NAMALWA (cell line): ENCODE measurements around the gene COL4A5.
"Not testable (repeated sequence)": the region's sequence is repeated elsewhere in the genome, so short reads cannot be mapped to it uniquely, and the experiment has no call there.

ENCODE experiments used
- DNase-seq: peaks from one replicate; pipeline ENCODE4 v3.0.0-alpha.2; 2015; ENCODE audit warnings: low spot score

The COL4A5 gene

DNA sequence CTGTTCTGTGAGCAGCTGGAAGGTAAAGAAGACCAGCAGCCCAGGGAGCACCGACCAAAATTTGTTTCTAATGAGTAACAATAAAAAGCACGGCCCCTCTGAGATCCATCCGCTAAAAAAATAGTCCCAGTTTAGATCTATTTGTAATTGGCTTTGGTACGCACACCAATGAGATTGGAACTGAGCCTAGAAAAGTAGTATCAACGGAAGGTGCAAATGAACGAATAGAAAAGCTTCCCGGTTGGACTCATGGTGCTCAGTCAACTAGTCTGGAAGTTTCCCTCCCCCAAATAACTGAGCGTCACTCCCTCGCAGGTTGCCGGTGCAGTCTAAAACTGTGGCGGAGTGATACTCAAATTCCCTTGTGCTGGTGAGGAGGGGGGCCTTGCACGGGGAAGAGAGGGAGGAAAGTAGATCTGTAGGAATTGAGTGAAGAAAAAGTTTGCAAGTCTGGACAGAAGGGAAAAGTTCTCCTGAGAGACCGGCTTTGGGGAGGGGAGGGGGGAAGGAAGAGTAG, at the start of gene COL4A5:
Gene COL4A5, plus strand, starts transcription at position 413 of the 517 bp plus-strand sequence. CDS start 288 bp downstream, outside the sequence.
- DNase-seq, result no peak

DNA sequence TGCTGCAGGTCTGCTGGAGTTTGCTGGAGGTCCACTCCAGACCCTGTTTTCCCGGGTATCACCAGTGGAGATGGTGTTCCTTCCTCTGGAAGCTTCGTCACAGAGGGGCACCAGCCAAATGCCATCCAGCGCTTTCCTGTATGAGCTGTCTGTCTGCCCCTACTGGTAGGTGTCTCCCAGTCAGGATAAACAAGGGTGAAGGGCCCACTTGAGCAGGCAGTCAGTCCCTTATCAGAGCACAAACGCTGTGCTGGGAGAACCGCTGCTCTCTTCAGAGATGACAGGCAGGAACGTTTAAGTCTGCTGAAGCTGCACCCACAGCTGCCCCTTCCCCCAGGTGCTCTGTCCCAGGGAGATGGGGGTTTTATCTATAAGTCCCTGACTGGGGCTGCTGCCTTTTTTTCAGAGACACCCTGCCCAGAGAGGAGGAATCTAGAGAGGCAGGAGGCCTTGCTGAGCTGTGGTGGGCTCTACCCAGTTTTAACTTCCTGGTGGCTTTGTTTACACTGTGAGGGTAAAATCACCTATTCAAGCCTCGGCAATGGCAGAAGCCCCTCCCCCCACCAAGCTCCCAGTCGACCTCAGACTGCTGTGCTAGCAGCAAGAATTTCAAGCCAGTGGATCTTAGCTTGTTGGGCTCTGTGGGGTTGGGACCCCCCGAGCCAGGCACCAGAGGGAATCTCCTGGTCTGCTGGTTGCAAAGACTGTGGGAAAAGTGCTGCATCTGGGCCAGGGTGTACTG, 48.5 kb upstream of the COL4A5 start:
- DNase-seq, result not testable (repeated sequence)

DNA sequence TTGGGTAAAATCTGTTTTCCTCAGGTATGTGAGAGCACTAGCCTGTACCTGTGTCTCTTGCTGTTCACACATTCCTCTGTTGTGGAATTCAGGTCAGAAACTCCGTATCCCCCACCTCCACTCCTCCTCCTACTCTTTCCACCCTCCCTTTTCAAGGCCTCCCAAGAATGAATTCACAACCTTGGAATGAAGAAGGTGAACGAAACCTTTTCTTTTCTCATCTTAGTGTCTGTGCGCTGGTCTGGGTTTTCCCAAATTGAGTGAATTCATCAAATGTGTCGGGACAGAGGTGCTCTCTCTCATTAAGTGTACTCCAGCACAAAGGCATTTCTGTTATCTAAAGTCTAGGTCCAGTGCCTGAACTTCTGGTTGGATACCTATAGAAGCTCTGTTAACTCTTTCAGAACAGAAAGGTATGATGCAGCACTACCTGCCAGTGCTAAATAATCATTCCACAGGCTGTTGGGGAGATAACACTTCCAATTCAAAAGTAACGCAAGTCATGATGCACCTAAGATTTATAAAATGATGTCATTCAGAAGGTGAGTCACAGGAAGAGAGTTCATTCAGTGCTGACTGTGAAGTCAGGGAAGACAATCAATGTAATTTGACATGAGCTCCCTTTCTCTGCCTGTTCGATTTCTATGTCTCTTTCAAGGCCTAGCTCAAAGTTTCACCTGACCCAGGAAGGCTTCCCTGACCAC, 43.3 kb upstream of the COL4A5 start:
- no peak for DNase-seq

DNA sequence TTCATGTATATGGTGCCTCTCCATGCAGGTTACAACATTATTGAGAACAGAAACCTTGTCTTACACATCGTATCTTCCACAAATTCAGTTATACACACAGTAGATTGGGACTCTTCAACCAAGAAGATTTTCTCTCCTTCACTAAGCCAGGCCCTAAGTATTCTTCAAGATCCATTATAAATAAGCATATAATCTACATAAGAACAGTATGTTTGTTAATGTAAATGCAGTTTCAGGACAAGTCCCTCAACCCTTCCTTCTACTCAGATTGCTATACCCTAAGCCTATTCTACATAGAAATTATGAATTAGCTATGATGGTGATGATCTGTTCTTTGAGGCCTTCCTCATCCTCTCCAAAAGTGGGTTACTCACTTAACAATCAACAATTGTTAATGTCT, 42.7 kb upstream of the COL4A5 start:
- DNase-seq, result no peak

DNA sequence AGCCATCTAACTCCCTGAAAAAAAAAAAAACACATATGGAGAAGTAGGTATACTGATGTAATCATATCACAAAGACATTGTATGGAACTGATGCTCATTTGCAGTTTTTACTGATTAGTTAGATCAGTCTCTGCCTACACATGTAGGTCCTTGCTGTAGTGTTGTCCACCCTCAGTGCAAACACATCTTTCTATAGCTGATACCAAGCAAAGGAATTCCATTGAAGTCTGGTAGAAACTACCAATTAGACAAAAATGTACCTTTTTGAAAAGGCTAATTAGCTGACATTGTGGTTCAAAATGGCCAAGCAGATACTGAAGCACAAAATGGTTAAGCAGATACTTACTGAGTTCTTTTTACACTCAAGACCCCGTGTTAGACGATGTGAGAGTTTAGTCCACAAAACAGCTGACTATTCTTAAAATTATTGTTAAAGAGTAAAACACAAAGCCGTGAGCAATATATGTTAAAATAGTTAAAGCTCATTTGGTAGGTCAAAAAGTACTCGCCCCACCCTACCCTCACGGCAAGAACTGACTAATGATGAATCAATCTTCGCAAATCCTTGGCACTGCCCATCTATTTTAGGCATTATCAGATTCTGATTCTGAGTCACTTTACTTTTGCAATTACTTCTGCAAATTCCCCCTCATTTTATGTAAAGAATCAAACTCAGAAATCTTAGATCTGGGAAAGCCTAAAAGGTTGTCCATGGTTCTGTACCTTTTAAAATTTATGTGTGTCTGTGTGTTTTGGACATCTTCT, 41.8 kb upstream of the COL4A5 start:
- no peak for DNase-seq

DNA sequence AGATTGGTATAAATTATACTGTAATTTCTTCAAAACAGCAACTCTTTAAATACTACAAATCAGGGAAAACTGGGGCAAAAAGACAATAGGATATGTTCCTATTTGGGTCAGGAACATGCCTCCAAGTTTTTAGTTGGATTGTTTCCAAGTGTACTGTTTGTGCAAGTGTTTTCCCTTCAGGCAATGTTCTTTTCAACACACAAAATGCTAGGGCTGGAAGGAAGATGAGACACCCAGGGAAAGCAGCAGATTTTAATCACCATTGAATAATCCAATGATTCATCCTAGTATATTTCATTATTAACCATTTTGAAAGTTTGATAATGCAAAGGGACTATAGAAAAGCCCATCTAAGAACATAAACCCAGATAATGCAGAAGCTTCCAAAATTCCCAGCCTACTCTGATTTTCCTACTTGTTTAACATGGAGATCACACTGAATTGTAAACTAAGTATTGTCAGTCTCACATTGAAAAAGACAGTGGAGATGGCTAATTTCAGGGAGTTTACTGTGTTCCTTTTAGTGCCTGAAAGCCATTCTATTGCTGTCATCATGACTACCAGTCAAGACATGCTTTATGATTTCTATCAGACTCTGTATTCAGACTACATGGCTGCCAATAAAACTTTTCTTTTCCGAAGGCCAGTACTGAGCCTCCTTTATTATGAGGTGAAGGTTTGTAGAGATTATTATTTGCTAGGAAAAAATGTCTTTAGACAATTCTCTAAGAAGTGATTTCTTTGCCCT, 40.0 kb upstream of the COL4A5 start:
- no peak for DNase-seq

DNA sequence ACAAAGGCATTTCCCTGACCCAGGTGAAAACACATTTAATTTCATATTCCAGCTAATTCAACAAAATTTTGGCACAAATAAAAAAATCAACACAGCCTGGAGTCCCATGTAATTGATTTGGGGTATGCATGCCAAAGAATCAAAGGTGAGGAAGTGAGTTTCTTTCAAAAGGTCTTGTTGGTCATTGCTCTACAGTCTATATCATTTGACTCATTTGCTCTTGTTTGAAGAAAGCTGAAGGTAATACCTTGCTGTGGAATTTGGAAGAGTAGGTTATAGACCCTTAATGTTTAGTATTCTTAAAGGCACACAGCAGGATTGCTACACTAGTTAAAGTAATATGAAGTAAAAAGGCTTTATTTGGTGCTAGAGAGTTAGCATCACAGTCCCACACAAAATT, 26.9 kb upstream of the COL4A5 start:
- DNase-seq, result no peak

DNA sequence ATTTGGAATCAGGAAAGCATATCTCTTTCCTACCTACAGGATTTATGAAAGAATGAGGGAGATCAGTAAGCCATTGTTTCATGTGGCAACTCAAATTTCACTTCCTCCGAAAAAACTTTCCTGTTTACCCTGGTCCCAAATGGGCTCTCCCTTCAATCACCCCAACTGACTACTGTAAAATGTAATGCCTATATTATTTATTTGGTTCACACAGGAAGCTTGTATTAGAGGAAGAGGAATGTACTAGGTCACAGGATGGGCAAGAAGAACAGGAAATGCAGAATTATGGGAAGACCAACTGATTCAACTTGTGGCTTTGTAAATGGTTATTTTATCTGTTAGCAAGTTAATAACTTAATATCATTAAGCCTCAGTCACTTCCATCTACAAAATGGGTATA, 24.5 kb upstream of the COL4A5 start:
- DNase-seq, result no peak

DNA sequence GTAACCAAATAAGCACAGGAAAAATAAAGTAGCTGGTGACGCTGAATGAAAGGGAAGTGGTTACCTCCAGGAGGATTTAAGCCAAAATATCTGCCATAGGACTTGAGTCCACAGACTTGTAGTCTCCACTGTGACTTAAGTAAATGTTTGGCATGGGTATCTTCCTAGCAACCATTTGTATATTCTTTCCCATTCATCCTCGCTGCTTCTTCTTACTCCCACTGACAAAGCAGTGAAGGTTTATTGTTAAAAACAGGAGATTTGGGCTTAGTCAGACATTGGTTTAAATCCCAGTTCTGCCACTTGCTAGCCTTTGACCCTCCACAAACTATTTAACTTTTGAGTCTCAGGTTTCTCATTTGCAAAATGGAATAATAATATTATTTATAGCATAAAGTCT, 23.7 kb upstream of the COL4A5 start:
- DNase-seq, result no peak

DNA sequence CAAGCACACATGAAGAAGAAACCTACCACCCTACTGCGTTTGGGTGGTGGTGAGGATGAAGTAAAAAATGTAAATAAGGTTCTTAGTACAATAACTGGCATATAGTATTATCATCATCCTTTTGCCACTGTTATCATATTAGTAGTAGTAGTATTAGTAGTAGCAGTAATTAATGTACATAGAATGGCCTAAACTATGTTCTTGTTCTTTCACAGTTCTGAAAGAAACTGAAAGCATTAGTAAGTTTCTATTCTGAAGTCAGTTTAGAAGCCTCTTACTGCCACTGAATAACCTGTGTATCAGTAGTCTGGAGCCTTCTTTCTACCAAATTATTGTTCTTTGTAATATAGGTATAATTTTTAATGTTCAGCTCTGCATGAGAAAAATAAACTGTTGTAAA, 22.4 kb upstream of the COL4A5 start:
- no peak for DNase-seq

DNA sequence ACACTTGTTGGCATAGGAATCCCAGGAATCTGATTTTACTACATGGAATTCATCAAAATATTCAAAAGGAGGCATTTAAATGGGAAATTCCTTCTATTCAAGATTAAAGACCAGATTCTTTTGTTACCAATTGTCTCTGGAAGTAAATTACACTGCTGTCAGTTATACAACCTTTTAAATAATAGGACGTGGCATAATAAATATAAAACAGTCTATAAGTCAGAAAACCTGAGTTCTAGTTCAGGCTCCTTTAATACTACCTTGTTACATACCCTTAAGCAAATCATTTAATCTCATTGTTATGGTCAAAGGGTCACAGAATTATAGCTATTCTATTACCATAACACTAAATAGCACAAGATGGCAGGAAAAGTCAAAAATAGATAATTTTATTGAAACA, 20.2 kb upstream of the COL4A5 start:
- DNase-seq, result no peak

DNA sequence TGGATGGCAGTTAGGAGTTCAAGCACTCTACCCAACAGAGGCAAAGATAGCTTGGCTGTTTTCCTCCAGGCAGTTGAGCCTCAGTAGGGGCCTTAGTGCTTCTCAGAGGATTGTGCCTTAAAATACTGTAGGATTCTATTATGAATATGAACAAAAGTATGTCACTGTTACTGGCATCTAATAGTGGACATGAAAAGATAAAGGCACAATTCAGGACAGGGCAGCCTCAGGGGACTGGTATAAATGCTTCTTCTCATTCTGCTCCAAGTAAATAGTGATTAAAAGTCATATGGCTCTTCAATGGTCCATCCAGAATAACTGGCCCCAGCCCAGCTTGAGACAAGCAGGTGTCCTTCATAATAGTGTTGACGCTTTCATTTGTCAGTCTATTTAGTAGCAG, 19.2 kb upstream of the COL4A5 start:
- DNase-seq, result no peak

DNA sequence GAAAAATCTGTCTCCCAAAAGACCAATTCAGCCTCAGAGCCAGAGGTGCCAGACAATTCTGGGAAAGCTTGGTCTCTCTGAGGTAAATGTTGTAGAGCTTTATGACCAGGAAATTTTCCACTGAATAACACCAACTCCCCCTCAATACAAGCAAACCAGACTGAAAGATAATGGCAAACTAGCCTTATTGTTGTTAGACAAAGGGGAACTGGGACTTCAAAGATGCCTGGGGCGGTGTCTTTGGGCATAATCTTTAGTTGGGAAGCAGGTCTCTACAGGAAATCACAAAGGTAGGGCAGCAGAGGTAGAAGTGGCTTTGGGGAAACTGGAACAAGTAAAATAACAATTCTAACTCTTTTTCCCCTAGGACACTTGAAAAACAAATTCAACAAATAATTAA, 13.4 kb upstream of the COL4A5 start:
- no peak for DNase-seq

DNA sequence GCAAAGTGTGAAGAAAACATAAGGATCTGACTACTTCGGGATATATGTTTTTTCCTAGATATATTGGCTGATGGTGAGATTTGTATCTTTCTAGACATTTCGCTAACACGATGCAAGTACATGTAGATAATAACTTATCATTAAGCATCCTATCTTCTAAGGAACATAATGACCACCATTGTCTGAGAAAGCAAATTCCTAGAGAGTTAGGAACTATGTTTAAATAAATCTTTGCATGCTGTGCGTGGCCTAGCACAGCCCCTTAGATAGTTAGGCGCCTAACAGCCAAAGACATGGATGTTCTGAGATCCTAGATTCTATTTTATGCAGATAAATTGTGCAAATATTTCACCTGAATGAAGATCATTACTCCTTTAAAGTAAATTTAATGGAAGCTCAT, 4.4 kb upstream of the COL4A5 start:
- DNase-seq, result no peak

DNA sequence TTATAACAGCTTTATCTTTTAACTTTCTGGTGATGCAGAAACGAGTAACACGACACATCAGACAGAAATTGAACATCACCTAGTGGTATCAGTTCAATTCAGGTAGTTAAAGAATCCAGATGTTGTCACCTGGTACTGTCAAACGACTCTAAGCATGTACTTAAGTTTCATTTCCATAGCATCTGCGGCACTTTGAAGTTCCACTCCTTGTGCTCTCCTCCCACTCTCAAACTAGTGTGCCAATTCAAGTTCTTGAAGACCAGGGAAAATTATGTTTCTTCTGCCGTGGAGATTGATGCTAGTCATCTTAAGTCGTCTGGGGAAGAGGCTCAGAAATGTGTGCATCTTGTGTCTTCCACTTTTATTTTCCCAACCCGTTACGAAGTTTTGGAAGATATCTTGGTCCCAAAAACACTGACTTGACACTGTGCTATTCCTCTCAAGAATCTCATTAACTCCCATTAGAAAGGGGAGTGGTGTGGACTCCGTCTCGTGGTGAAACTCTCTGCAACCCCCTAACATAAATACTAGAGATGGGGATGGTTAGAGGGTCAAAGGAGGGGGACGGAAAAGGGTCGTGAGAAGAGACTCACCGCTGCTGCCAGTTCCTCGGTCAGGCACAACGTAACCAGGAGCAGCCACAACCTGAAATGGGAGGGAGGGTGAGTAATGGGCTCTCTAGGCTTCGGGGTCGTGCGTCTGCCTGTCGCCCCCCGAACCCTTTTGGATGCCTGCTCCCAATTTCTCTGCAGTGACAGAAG, 2.1 kb upstream of the COL4A5 start:
- DNase-seq, result no peak

DNA sequence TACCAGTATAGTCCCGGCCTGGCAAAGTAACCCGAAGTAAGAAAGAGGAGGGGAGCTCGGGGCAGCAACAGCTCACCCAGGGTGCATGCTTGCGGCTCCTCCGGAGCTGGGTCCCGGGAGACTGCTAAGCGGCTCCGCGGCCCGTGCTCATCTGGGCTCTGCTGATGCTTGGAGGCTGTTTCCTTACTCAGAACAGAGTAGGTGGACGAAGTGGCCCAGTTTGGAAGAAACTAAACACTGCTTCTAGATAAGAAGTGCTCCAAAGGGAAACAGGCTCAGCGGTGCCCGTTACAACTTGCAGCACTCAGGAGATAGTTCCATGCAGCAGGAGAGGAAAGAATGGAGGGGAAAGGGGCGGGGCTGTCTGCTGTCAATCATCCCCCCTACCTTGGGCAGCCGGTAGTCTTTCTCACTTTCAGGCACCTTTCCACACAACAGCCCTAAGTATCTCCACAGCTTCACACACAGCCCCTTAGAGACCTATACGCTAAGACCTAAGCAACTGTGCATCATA, 1.5 kb upstream of the COL4A5 start, which contains the start of gene COL4A6:
Gene COL4A6, minus strand, starts transcription at position 313 of the 514 bp plus-strand sequence. Its CDS starts 226 bp downstream, at position 87.
- no peak for DNase-seq

DNA sequence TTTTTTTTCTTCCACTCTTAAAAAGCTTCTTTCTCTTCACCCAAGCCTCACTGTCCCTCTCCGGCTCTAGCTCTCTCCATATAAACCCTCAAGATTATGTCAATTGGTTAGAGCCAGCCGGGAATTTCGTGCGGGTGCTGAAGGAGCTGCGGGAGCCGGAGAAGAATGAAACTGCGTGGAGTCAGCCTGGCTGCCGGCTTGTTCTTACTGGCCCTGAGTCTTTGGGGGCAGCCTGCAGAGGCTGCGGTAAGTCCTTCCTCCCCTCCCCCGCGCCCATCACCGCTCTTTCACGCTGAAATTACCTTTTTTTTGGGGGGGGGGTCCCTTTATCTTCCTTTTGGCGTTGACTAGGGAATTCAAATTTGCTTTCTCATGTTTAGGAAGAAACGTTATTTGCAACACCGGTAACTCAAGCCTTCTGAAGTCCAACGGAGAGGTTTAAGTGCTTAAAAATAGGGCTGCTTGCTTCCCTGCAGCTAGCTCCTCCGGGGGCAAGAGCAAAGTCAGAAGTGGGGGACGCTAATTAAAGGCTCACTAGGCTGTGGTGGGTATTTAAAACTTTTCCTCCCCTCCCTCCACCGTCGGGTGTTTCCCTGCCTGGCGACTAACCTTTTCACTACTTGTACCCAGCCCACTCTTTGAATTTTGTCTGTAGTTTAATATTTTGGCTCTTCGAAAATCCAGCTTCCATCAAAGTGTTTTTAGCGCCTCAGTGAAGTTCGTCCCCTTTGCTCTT, 491 bp downstream of the COL4A5 start:
- DNase-seq, result no peak

DNA sequence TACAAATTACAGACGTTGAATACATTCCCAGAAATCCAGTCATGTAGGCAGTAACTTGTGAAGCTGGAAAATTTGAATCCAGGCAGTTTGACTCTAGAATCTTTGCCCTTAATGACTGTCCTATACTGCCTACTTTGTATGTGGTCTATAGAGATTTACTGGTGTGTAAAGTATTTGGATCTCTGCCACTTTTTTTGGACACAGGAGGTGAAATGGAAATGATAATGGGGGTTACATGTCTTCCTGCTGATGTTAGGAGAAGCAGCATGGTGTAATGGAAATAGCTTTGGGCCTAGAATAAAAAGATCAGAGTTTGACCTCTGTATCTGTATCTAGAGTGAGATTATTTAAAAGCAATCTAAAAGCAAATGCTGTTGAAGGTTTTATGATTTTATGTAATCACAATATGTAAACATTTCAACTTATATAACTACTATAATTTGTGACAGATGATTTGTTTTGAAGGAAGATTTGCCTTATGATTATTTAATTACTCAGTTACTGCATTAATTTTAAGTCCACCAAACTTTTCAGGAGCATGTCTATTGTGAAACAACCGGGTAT, 3.3 kb downstream of the COL4A5 start:
- no peak for DNase-seq

DNA sequence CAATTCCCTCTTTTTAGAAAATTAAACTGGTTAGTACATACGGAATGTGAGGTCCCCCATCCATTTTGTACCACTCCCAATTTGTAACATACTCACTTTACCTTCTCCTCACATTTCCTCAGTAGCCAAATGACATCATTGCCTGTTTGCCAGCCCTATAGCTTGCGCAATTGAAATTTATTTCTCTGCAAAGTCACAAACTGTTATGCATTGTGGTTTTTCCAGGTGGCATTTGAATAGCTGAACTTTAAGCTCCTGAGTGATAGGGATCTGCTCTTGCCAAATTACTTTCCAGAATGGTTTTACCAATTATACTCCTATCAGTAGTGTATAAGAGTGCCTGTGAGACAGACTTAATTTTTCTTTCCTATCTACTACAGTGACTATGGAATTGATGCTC, 7.7 kb downstream of the COL4A5 start:
- no peak for DNase-seq

DNA sequence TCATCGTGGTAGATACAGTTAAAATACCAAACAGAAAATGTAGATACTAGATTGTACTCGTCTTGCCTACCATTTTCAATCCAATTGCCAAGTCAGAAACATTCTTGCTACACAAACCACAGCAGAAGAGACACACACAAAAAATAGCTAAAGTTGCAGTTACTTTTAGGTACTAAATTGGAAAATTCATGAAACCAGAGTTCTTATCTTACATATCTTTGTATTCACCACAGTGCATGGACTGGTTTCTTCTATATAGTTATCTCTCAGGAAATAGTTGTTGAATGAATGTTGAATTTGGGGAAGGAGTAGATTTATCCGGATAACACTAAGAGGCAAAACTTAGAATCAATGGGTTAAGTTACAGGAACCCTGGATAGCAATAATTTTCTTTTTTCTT, 14.2 kb downstream of the COL4A5 start:
- DNase-seq, result no peak
